GM12865 (cell line): ENCODE data around the gene TTC9C.

Source experiments
- DNase-seq: peaks from one replicate; pipeline ENCODE4 v3.0.0; 2010; ENCODE audit warnings: low read depth
- H3K4me3 ChIP-seq: 2 replicates; pipeline ENCODE4 v1.5.1; 2011; ENCODE audit warnings: mild to moderate bottlenecking, low read depth, low read length, control low read depth
- CTCF ChIP-seq: IDR thresholded peaks from 2 replicates; pipeline ENCODE4 v1.5.1; 2011; ENCODE audit warnings: low read length, control low read depth, low read depth, inconsistent platforms; ENCODE audit not compliant: insufficient read depth; ENCODE audit errors: missing control alignments

Gene TTC9C

GRCh38 chr11:62728171-62728988 lies at the start of gene TTC9C:
TTC9C (plus strand) TSS chr11:62728486; CDS start chr11:62728849, 363 bp downstream.
- H3K4me3 ChIP-seq, result peak within 1 kb of the TSS; percentile 99
- no peak for TF ChIP-seq CTCF
- peak; percentile 89 for DNase-seq

- H3K4me3 ChIP-seq, result peak within 1 kb of the TSS; percentile 88
- DNase-seq, result peak; percentile 89
- no peak for TF ChIP-seq CTCF
These were observed 49.3 kb upstream of the TTC9C start, which contains the start of gene UBXN1 for GRCh38 chr11:62678770-62679696. UBXN1 (minus strand) TSS chr11:62679073; CDS start chr11:62678923, 150 bp downstream.

GRCh38 chr11:62680825-62681240 lies 47.5 kb upstream of the TTC9C start:
- TF ChIP-seq CTCF, result peak; percentile 69
- no peak overlapping the region for H3K4me3 ChIP-seq
- peak; percentile 82 for DNase-seq

GRCh38 chr11:62682518-62682917 lies 45.8 kb upstream of the TTC9C start:
- no peak for DNase-seq
- TF ChIP-seq CTCF, result no peak
- no peak overlapping the region for H3K4me3 ChIP-seq

- no peak for TF ChIP-seq CTCF
- no peak overlapping the region for H3K4me3 ChIP-seq
- no peak for DNase-seq
These were observed 40.5 kb upstream of the TTC9C start for GRCh38 chr11:62687508-62688396.

- no peak overlapping the region for H3K4me3 ChIP-seq
- no peak for DNase-seq
- no peak for TF ChIP-seq CTCF
These were observed 39.8 kb upstream of the TTC9C start for GRCh38 chr11:62688491-62688890.
